ENCODE measurements around the gene CYP4F8.
"Not testable (repeated sequence)": the region's sequence is repeated elsewhere in the genome, so short reads cannot be mapped to it uniquely, and the experiment has no call there.

The CYP4F8 gene, protein sequence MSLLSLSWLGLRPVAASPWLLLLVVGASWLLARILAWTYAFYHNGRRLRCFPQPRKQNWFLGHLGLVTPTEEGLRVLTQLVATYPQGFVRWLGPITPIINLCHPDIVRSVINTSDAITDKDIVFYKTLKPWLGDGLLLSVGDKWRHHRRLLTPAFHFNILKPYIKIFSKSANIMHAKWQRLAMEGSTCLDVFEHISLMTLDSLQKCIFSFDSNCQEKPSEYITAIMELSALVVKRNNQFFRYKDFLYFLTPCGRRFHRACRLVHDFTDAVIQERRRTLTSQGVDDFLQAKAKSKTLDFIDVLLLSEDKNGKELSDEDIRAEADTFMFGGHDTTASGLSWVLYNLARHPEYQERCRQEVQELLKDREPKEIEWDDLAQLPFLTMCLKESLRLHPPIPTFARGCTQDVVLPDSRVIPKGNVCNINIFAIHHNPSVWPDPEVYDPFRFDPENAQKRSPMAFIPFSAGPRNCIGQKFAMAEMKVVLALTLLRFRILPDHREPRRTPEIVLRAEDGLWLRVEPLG

DNA sequence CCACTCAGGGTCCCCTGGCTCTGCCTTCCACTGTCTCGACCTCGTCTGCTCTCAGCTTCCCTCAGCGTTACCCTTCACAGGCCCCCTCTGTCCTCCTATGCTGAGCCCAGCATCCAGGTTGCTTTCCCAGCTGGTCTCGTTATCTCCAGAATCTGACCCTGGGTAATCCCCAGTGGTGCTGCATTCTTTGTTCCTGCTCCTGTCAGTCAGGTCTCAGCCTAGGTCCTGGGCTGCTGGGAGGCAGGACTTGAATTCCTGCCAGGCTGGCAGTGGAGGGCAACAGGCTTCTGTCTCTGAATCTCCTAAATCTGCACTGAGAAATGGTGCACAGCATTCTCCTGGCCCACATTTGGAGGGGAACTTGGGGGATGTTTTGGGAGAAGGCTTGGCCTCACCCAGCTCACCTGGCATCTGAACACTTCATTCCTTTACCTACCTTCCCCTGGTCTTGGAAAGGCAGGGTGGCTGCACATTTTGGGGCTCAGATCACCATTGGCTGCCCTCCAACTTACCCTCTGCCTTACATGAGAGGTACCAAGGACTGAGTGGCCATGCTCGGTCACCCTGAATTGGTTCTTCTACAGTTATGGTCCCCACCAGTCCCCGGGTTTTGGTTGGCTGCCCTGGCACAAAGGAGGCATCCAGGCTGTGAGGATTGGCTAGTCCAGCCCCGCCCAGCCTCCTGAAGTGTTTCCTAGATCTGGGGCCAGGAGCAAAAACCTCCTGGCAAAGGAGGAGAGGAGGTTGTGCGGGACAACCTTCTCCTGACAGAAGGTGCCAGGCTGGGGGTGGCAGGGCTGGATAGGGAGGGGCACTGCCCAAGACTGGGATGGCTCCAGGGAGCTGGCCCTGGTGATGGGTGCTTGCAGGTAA is at the start of gene CYP4F8:
TSS of gene CYP4F8 (plus strand) at position 712 of the 873 bp plus-strand sequence. CDS start 399 bp downstream, outside the sequence.
- DNase-seq = no peak

GRCh38 chr19:15570420-15570819 is 44.6 kb upstream of the CYP4F8 start:
- DNase-seq = no peak

GRCh38 chr19:15575406-15575805 is 39.6 kb upstream of the CYP4F8 start:
- no peak for DNase-seq

DNA sequence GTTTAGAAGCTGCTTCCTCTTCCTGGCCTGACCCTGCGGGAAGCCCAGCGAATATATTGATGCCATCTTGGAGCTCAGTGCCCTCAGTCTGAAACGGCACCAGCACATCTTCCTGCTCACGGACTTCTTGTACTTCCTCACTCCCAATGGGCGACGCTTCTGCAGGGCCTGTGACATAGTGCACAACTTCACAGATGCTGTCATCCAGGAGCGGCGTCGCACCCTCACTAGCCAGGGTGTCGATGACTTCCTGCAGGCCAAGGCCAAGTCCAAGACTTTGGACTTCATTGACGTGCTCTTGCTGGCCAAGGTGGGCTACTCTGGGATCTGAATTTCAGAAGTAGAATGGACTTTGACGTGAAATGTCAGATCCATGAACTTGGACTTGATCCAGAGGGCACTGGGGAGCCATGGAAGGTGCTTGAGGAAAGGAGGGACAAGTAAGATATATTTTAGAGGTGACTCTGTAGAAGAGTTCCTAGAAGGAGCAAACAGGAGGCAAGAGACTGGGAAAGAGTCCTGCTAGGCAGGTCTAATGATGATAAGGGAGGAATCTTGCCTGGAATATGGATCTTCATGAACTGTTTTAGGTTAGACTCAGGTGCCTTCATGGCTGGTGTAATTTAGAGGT is 38.4 kb upstream of the CYP4F8 start:
- no peak for DNase-seq

DNA sequence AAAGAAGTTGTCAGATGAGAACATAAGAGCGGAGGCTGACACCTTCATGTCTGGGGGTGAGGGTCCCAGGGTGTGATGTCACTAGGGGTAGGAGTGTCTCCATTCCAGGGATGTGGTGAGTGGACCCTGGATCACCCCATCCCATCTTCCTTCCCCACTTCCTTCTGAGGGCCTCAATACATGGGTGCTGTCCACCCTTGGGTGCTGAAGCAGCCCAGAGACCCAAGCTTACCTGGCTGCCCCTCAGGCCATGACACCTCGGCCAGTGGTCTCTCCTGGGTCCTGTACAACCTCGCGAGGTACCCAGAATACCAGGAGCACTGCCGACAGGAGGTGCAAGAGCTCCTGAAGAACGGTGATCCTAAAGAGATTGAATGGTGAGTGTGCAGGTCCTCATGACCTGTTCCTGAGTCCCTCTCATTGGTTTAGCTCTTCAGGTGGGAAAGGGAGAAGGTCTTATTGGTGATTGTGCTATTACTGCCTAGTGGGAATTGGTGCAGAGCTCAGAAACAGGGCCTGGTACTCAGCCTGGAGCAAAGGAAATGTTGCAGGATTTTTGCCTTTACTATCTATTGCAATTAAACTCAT is 37.7 kb upstream of the CYP4F8 start:
- DNase-seq = no peak

DNA sequence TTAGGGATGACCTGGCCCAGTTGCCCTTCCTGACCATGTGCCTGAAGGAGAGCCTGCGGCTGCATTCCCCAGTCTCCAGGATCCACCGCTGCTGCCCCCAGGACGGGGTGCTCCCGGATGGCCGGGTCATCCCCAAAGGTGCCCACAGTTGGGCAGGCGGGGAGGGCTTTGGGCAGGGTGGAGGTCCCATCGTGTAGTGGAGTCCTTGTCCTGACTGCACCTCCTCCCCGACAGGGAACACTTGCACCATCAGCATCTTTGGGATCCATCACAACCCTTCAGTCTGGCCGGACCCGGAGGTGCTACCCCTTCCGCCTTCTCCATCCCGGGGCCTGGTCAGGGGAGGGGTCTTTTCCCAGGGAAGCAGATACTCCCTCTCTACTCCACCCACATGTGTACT is 31.7 kb upstream of the CYP4F8 start:
- DNase-seq = no peak

- DNase-seq = no peak
These were observed 30.9 kb upstream of the CYP4F8 start for GRCh38 chr19:15584095-15584494.

DNA sequence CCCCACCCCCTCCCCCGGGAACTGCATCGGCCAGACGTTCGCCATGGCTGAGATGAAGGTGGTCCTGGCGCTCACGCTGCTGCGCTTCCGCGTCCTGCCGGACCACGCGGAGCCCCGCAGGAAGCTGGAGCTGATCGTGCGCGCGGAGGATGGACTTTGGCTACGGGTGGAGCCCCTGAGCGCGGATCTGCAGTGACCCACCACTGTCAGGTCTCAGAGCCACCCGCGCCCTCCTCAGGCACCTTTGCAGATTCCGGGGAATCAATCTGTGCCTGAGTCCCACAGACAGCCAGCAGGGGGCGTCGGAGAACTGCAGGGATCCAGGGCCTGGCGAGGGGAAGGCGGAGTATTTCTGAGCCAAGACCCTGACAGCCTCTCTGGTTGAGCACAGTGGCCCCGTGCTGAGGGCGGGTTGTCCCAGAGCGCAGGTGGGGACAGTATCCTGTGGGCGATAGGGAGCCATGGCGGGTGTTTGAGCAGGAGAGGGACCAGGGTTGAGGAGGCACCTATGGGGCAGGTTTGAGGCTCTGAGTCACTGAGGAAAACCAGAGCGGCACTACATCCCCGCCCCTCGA is 30.4 kb upstream of the CYP4F8 start:
- DNase-seq = peak; percentile 34 to 89

DNA sequence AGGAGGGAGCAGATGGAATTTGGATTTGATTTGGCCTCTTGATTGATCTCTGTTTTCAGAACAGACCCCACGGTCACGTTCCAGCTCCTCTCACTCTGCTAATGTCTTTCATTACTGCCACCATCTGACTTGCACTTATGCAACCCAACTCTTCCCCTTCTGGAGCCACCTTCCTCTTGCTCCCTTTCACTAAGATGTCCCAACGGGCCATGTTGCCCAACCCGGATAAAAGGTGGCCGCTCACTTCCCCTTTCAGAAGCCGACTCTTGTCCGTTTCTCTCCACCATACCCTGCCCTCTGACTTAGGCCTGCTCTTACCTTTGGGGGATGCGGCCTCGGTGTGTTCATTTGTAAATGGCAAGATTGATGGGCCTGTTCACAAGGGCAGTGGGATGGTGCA is 27.4 kb upstream of the CYP4F8 start:
- DNase-seq = peak; percentile 83 to 88

- no peak for DNase-seq
These were observed 26.8 kb upstream of the CYP4F8 start for GRCh38 chr19:15588265-15588664.

GRCh38 chr19:15589760-15590451 is 25.1 kb upstream of the CYP4F8 start:
- DNase-seq = no peak

DNA sequence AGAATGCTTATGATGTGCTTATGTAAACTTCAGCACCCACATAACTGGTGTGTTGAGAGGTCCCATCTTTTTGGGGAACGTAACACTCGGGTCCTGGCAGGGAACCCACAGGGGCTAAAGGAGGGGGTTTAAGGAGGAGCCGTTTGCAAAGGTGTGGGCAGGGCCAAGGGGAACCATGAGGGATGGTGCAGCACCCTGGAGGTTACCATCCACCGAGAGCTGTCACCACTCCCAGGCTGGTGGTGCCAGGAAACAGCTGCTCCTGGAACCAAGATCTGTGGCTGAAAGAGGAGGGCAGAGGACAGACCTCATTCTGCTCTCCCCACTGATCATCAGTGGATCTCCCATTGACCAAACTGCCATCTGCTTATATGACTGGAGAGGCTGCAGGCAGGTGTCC is 23.2 kb upstream of the CYP4F8 start:
- no peak for DNase-seq

DNA sequence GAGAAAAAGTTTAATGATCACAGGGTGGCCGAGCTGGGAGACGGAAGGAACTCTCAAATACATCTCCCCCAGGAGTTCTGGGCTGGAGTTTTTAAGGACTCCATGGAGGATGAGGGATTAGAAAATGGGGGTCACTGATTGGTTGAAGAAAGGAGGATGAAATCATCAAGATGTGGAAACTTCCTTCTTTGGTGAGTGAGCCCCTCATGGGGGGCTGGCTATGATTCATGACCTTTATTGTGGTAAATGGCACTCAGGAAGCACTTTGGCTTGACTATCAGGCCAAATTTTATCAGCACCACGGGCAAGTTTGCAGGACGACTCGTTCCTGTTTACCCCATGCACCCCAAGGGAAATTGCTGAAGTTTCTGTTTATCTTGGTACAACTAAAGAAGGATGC is 22.5 kb upstream of the CYP4F8 start:
- DNase-seq = not testable (repeated sequence)

DNA sequence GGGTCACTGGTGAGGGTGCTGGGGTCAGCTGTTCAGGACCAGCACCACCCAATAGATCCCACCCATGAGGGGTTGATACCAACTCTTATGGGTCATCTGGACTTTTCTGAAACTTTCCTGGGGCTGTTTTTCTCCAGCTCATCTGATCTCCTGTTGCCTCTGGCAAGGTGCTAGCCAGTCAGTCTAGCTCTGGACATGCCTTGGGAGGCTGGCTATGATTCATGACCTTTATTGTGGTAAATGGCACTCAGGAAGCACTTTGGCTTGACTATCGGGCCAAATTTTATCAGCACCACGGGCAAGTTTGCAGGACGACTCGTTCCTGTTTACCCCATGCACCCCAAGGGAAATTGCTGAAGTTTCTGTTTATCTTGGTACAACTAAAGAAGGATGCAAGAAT is 21.3 kb upstream of the CYP4F8 start:
- DNase-seq = not testable (repeated sequence)

DNA sequence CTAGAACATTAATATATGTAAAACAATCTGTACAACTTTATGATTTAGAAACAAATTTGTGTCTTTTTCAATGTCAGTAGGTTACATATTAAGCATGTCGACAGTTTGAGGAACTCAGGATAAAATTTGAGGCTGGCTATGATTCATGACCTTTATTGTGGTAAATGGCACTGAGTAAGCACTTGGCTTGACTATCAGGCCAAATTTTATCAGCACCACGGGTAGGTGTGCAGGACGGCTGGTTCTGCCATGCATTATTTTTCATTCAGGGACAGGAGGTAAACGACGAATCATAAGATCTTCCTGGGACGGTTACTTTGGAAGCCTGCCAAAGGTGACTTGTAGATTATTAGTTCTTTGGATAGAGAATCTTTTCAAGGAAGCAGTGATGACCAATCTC is 19.9 kb upstream of the CYP4F8 start:
- DNase-seq = peak; percentile 25 to 61

GRCh38 chr19:15607978-15608925 is 6.8 kb upstream of the CYP4F8 start:
- not testable (repeated sequence) for DNase-seq

- DNase-seq = no peak
These were observed 5.8 kb upstream of the CYP4F8 start for GRCh38 chr19:15609261-15609660.

GRCh38 chr19:15612342-15612741 is 2.7 kb upstream of the CYP4F8 start:
- DNase-seq = no peak

DNA sequence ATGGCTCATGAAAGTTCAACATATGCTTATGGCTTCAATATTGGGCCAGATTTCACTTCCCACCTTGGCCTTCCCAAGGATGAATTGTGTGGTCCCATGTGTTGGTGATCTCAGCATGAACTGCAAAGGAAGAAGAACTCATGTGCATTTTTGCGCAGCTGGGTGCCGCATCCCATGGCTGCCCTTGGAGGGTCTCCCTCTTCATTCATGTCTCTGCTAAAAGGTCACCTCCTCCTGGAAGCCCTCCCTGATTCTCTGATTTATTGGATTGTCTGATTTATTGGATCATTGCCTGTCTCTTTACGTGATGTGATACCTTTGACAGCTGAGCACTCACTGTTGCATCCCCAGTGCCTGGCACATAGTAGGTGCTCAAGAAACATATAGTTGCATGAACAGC is 1.7 kb upstream of the CYP4F8 start:
- DNase-seq = no peak

DNA sequence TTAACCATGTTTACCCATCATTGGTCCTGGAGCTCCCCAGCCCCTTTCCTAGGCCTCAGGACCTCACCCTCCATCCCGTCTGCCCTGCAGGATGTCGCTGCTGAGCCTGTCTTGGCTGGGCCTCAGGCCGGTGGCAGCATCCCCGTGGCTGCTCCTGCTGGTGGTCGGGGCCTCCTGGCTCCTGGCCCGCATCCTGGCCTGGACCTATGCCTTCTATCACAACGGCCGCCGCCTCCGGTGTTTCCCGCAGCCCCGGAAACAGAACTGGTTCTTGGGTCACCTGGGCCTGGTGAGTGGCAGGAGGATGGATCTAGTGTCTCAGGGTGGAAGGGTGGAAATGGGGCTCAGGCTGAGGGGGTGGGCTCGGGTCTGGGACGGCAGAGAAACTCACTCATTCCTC is 508 bp downstream of the CYP4F8 start:
- DNase-seq = no peak

- no peak for DNase-seq
These were observed 1.2 kb downstream of the CYP4F8 start for GRCh38 chr19:15616183-15616582.
